K562 (cell line): ENCODE measurements around the gene RXFP1.
A peak's percentile ranks its signal among the peaks of the same experiment; 100 is the strongest.

Source experiments
- FOSL1 ChIP-seq: fragments of 200-800 bp; sonication (Bioruptor generic); conservative IDR thresholded peaks from 2 replicates; pipeline ENCODE4 v1.6.1; 2016; ENCODE audit warnings: missing genetic modification characterization, missing compliant biosample characterization
- KLF13 ChIP-seq: fragments of 450-650 bp; IDR thresholded peaks from 2 replicates; pipeline ENCODE4 v1.6.1; 2016; ENCODE audit warnings: missing genetic modification characterization, low read depth, mild to moderate bottlenecking, missing compliant biosample characterization, moderate library complexity, borderline replicate concordance
- MAZ ChIP-seq, 2 experiments: fragments of 450-650 bp in 1 of 2; sonication (generic) in 1 of 2; formaldehyde crosslinking; IDR thresholded peaks in 1 of 2; conservative IDR thresholded peaks in 1 of 2; 2 replicates each; pipeline versions ENCODE4 v1.4.0 to v1.5.0; 2020; ENCODE audit warnings: mild to moderate bottlenecking in 1 of 2, missing genetic modification reagents in 1 of 2
- REST ChIP-seq, 2 experiments: fragments of 450-650 bp; formaldehyde crosslinking in 1 of 2; IDR thresholded peaks; 2 replicates each; pipeline versions ENCODE4 v1.4.0 to v1.6.1; 2014 to 2020; ENCODE audit warnings: mild to moderate bottlenecking in 2 of 2, borderline replicate concordance in 1 of 2, low read depth in 1 of 2
- TBL1XR1 ChIP-seq, 2 experiments: IDR thresholded peaks; 2 replicates each; pipeline ENCODE4 v1.6.1; 2012; ENCODE audit warnings: improper control_type of control experiment in 2 of 2, low read length in 2 of 2, mild to moderate bottlenecking in 1 of 2
- ZNF121 ChIP-seq: sonication (generic); formaldehyde crosslinking; conservative IDR thresholded peaks from 2 replicates; pipeline ENCODE4 v1.8.0; 2022; ENCODE audit warnings: missing genetic modification reagents

GRCh38 chr4:158540125-158540907, 18.6 kb downstream of the RXFP1 start:
- TF ChIP-seq MAZ (CRISPR knock-in tag; conservative IDR thresholded peaks at IDR 0.05 in 1 of 2, IDR thresholded peaks at IDR 0.05 in 1 of 2) (no peak), TBL1XR1 (IDR thresholded peaks at IDR 0.05; ENCODE audit: low read length in 2 of 2) (no peak), FOSL1 (tag) (peak; percentile 86), KLF13 (no peak), ZNF121 (CRISPR knock-in tag) (no peak), REST (IDR thresholded peaks at IDR 0.05; ENCODE audit: borderline replicate concordance) (no peak), REST (CRISPR knock-in tag; IDR thresholded peaks at IDR 0.05; ENCODE audit: low read depth) (no peak)
